Neural progenitor cell (in vitro differentiated cells): Measurements from ENCODE around the gene MDM2. TPM values are rescaled to one million over a fixed set of nuclear protein-coding genes. Genes with fewer than 3 reads are reported as not detected.

ENCODE experiments used
- DNase-seq: peaks from one replicate; pipeline ENCODE4 v3.0.0-alpha.2; 2016; ENCODE audit warnings: low spot score
- H2AFZ ChIP-seq: fragments of 200-600 bp; sonication (generic); replicated peaks from 2 replicates; pipeline ENCODE4 v1.6.1; 2016; ENCODE audit warnings: antibody characterized with exemption
- H3F3A ChIP-seq: fragments of 200-600 bp; sonication (generic); 2 replicates; pipeline ENCODE4 v1.6.1; 2016; ENCODE audit warnings: antibody characterized with exemption, low read depth
- H3K27ac ChIP-seq: fragments of 200-600 bp; sonication (generic); 2 replicates; pipeline ENCODE4 v1.5.1; 2016; ENCODE audit warnings: mild to moderate bottlenecking
- H3K27me3 ChIP-seq: fragments of 200-600 bp; sonication (generic); 2 replicates; pipeline ENCODE4 v1.6.1; 2016; ENCODE audit warnings: mild to moderate bottlenecking, moderate library complexity
- H3K36me3 ChIP-seq: fragments of 200-600 bp; sonication (generic); 2 replicates; pipeline ENCODE4 v1.5.1; 2016
- H3K4me1 ChIP-seq: fragments of 200-600 bp; sonication (generic); 2 replicates; pipeline ENCODE4 v1.6.1; 2016; ENCODE audit warnings: mixed run types
- H3K4me2 ChIP-seq: fragments of 200-600 bp; sonication (generic); 2 replicates; pipeline ENCODE4 v1.6.1; 2016
- H3K4me3 ChIP-seq: fragments of 200-600 bp; sonication (generic); 2 replicates; pipeline ENCODE4 v1.5.1; 2016
- H3K79me2 ChIP-seq: fragments of 200-600 bp; sonication (generic); 2 replicates; pipeline ENCODE4 v1.6.1; 2016; ENCODE audit warnings: low read depth
- H3K9ac ChIP-seq: fragments of 200-600 bp; sonication (generic); 2 replicates; pipeline ENCODE4 v1.6.1; 2016
- H3K9me3 ChIP-seq: fragments of 200-600 bp; sonication (generic); 2 replicates; pipeline ENCODE4 v1.5.1; 2016; ENCODE audit warnings: low read depth
- H4K20me1 ChIP-seq: fragments of 200-600 bp; sonication (generic); 2 replicates; pipeline ENCODE4 v1.6.1; 2016; ENCODE audit warnings: low read depth
- H3K27ac Mint-ChIP-seq: 3 replicates; pipeline ENCODE4 v1.8.0; 2021; ENCODE audit warnings: mixed read lengths
- H3K27me3 Mint-ChIP-seq: 2 replicates; pipeline ENCODE4 v1.8.0; 2022; ENCODE audit warnings: low read depth, mild to moderate bottlenecking, inconsistent platforms, moderate library complexity, mixed read lengths; ENCODE audit not compliant: insufficient read depth
- H3K36me3 Mint-ChIP-seq: 3 replicates; pipeline ENCODE4 v1.8.0; 2021; ENCODE audit warnings: mixed read lengths
- H3K4me1 Mint-ChIP-seq: 3 replicates; pipeline ENCODE4 v1.8.0; 2021; ENCODE audit warnings: mixed read lengths
- H3K4me3 Mint-ChIP-seq: 3 replicates; pipeline ENCODE4 v1.8.0; 2021; ENCODE audit warnings: mild to moderate bottlenecking, moderate library complexity, mixed read lengths
- H3K9me3 Mint-ChIP-seq: 3 replicates; pipeline ENCODE4 v1.8.0; 2020; ENCODE audit warnings: mixed read lengths
- CTCF ChIP-seq: fragments of 200-600 bp; sonication (generic); IDR thresholded peaks from 2 replicates; pipeline ENCODE4 v1.5.1; 2017; ENCODE audit warnings: antibody characterized with exemption, mild to moderate bottlenecking
- EZH2 ChIP-seq: fragments of 200-600 bp; sonication (generic); IDR thresholded peaks from 2 replicates; pipeline ENCODE4 v1.6.1; 2017; ENCODE audit warnings: antibody characterized with exemption, mild to moderate bottlenecking, moderate library complexity
- EZH2phosphoT487 ChIP-seq: fragments of 200-600 bp; sonication (generic); IDR thresholded peaks from 2 replicates; pipeline ENCODE4 v1.6.1; 2017; ENCODE audit warnings: antibody characterized with exemption
- total RNA-seq: library from RNA; depleted of rRNA; stranded (reverse); fragments of >200 nt; gene quantifications from 2 replicates; pipeline ENCODE4 v1.2.3, GENCODE V29; 2015; ENCODE audit warnings: low replicate concordance

Gene MDM2
- total RNA-seq, 1 donor from 2014 or later = 93.8 TPM

GRCh38 chr12:68846811-68847210 lies 38.8 kb downstream of the MDM2 start:
- no peak overlapping the region for H3K9ac ChIP-seq
- H3K4me1 ChIP-seq = no peaks in the 10 kb centered on the region
- no peaks in the 10 kb centered on the region for H3K79me2 ChIP-seq
- no peak overlapping the region for H2AFZ ChIP-seq
- no peak overlapping the region for H3K27ac Mint-ChIP-seq
- peaks cover 6% of the 10 kb centered on the region for H3K36me3 Mint-ChIP-seq
- H3K4me3 ChIP-seq = no peak overlapping the region
- no peaks in the 10 kb centered on the region for H4K20me1 ChIP-seq
- no peak overlapping the region for H3K4me2 ChIP-seq
- no peak for DNase-seq
- no peak for TF ChIP-seq CTCF
- TF ChIP-seq EZH2 = no peak
- no peak overlapping the region for H3K27ac ChIP-seq
- H3F3A ChIP-seq = peaks cover 8% of the 10 kb centered on the region
- H3K9me3 ChIP-seq = no peaks in the 10 kb centered on the region
- no peaks in the 10 kb centered on the region for H3K4me1 Mint-ChIP-seq
- H3K36me3 ChIP-seq = peaks cover under 1% of the 10 kb centered on the region
- no peaks in the 10 kb centered on the region for H3K9me3 Mint-ChIP-seq
- H3K4me3 Mint-ChIP-seq = no peak overlapping the region
- H3K27me3 ChIP-seq = no peaks in the 10 kb centered on the region
- H3K27me3 Mint-ChIP-seq = no peaks in the 10 kb centered on the region

- Histone ChIP-seq H3K4me3 (no peak overlapping the region), H3K36me3 (no peaks in the 10 kb centered on the region), H3K9ac (no peak overlapping the region), H3K4me2 (no peak overlapping the region), H3K27me3 (no peaks in the 10 kb centered on the region), H3K9me3 (no peaks in the 10 kb centered on the region), H2AFZ (no peak overlapping the region), H3K27ac (no peak overlapping the region), H3K4me1 (no peaks in the 10 kb centered on the region), H3F3A (peaks cover 8% of the 10 kb centered on the region), H3K79me2 (no peaks in the 10 kb centered on the region), H4K20me1 (no peaks in the 10 kb centered on the region)
- Mint-ChIP-seq H3K4me3 (no peak overlapping the region), H3K9me3 (no peaks in the 10 kb centered on the region), H3K36me3 (peaks cover 4% of the 10 kb centered on the region), H3K27me3 (no peaks in the 10 kb centered on the region), H3K4me1 (no peaks in the 10 kb centered on the region), H3K27ac (no peak overlapping the region)
- no peak for DNase-seq
- TF ChIP-seq EZH2phosphoT487 = no peak
- no peak for TF ChIP-seq EZH2
- no peak for TF ChIP-seq CTCF
These were observed 42.4 kb downstream of the MDM2 start for GRCh38 chr12:68850390-68850789.

DNA sequence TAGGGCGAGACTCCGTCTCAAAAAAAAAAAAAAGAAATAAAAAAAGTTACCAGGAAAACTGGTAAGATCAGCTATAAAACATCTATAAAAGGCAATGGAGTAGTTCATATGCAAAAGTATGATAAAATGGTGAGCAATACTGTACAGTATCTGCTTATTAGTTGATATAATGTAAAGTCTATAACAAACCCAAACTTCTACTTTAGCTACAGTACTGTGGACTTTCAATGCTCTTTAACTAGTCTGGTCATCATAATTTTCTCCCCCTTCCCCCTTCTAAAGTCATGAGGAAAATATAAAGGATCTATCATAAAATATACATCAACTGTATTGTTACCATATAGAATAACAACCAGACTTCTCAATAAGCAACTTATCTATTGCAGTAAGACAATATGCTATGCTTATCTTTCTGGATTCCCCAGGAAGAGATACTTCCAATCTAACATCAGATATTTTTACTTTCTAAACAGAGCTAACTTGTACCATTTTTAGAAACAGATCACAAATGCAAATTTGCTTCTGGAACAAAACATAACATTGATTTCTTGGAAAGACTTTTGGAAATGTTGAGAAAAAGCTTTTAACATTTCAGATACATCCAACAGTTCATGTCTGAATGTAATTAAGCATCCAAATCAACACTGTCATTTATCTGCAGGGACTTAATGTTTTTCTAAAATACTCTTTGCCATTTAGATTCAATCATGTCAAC lies 43.8 kb downstream of the MDM2 start:
- no peaks in the 10 kb centered on the region for H3K36me3 ChIP-seq
- H3K4me3 ChIP-seq = no peak overlapping the region
- Mint-ChIP-seq H3K27me3 (no peaks in the 10 kb centered on the region), H3K9me3 (no peaks in the 10 kb centered on the region), H3K4me1 (no peaks in the 10 kb centered on the region), H3K36me3 (peaks cover 2% of the 10 kb centered on the region), H3K4me3 (no peak overlapping the region), H3K27ac (no peak overlapping the region)
- no peak overlapping the region for H3K9ac ChIP-seq
- no peak overlapping the region for H2AFZ ChIP-seq
- H3K79me2 ChIP-seq = no peaks in the 10 kb centered on the region
- no peaks in the 10 kb centered on the region for H4K20me1 ChIP-seq
- H3K27me3 ChIP-seq = no peaks in the 10 kb centered on the region
- H3K4me2 ChIP-seq = no peak overlapping the region
- H3K27ac ChIP-seq = no peak overlapping the region
- H3F3A ChIP-seq = peaks cover 2% of the 10 kb centered on the region
- TF ChIP-seq CTCF (no peak), EZH2 (no peak), EZH2phosphoT487 (no peak)
- H3K4me1 ChIP-seq = no peaks in the 10 kb centered on the region
- no peak for DNase-seq
- H3K9me3 ChIP-seq = no peaks in the 10 kb centered on the region
